ENCODE measurements around the gene FARS2.

Gene FARS2

GRCh38 chr6:5493806-5494205 is 232.5 kb downstream of the FARS2 start:
- ChIA-PET CTCF (interaction anchor here (0.6 kb wide), 1 partner anchor 492 kb away, joined by 6 read pairs; no protein-coding TSS in a partner anchor), POLR2A (no interaction called here)
- no peak for TF ChIP-seq LEF1 (IDR thresholded peaks at IDR 0.05; ENCODE audit: borderline replicate concordance)
- TF ChIP-seq SP1 (IDR thresholded peaks at IDR 0.05) = no peak
- TF ChIP-seq ZNF384 (IDR thresholded peaks at IDR 0.05) = no peak
- no peak for TF ChIP-seq HDGF (IDR thresholded peaks at IDR 0.05; ENCODE audit: borderline replicate concordance)
- no peak for TF ChIP-seq TARDBP (IDR thresholded peaks at IDR 0.05)
- TF ChIP-seq BHLHE40 (IDR thresholded peaks at IDR 0.05; ENCODE audit: borderline replicate concordance) = no peak
- TF ChIP-seq PKNOX1 (IDR thresholded peaks at IDR 0.05) = no peak
- no peak for DNase-seq (ENCODE audit: extremely low spot score)

- TF ChIP-seq NFRKB (IDR thresholded peaks at IDR 0.05) (no peak), SUZ12 (IDR thresholded peaks at IDR 0.05) (no peak), SP1 (IDR thresholded peaks at IDR 0.05) (no peak), ELF4 (IDR thresholded peaks at IDR 0.05) (no peak), CTBP1 (IDR thresholded peaks at IDR 0.05; ENCODE audit: borderline replicate concordance) (no peak), ARNT (IDR thresholded peaks at IDR 0.05) (no peak), FOXK2 (IDR thresholded peaks at IDR 0.05) (no peak), L3MBTL2 (conservative IDR thresholded peaks at IDR 0.05) (no peak), HDGF (IDR thresholded peaks at IDR 0.05; ENCODE audit: borderline replicate concordance) (no peak), LEF1 (IDR thresholded peaks at IDR 0.05; ENCODE audit: borderline replicate concordance) (no peak), FOXM1 (IDR thresholded peaks at IDR 0.05; ENCODE audit: borderline replicate concordance) (no peak), FOXA1 (IDR thresholded peaks at IDR 0.05) (no peak), BHLHE40 (IDR thresholded peaks at IDR 0.05; ENCODE audit: borderline replicate concordance) (no peak), TARDBP (IDR thresholded peaks at IDR 0.05) (no peak), ZNF384 (IDR thresholded peaks at IDR 0.05) (no peak), PKNOX1 (IDR thresholded peaks at IDR 0.05) (no peak)
- no peak for DNase-seq (ENCODE audit: extremely low spot score)
- POLR2A ChIA-PET = no interaction called here
- CTCF ChIA-PET = interaction anchor here (0.6 kb wide), 1 partner anchor 1261 kb away, joined by 3 read pairs; no protein-coding TSS in a partner anchor
Observed at GRCh38 chr6:5497896-5498578, 236.7 kb downstream of the FARS2 start.

GRCh38 chr6:5498579-5498899 is 237.2 kb downstream of the FARS2 start:
- TF ChIP-seq L3MBTL2 (conservative IDR thresholded peaks at IDR 0.05) (no peak), CTBP1 (IDR thresholded peaks at IDR 0.05; ENCODE audit: borderline replicate concordance) (no peak), ELF4 (IDR thresholded peaks at IDR 0.05) (no peak), TARDBP (IDR thresholded peaks at IDR 0.05) (no peak), SP1 (IDR thresholded peaks at IDR 0.05) (no peak), ARNT (IDR thresholded peaks at IDR 0.05) (no peak), BHLHE40 (IDR thresholded peaks at IDR 0.05; ENCODE audit: borderline replicate concordance) (no peak), ZNF384 (IDR thresholded peaks at IDR 0.05) (no peak), FOXA1 (IDR thresholded peaks at IDR 0.05) (no peak), SUZ12 (IDR thresholded peaks at IDR 0.05) (no peak), FOXM1 (IDR thresholded peaks at IDR 0.05; ENCODE audit: borderline replicate concordance) (no peak), HDGF (IDR thresholded peaks at IDR 0.05; ENCODE audit: borderline replicate concordance) (no peak), PKNOX1 (IDR thresholded peaks at IDR 0.05) (no peak), NFRKB (IDR thresholded peaks at IDR 0.05) (no peak), FOXK2 (IDR thresholded peaks at IDR 0.05) (no peak), LEF1 (IDR thresholded peaks at IDR 0.05; ENCODE audit: borderline replicate concordance) (no peak)
- POLR2A ChIA-PET = no interaction called here
- CTCF ChIA-PET = no interaction called here
- no peak for DNase-seq (ENCODE audit: extremely low spot score)

DNA sequence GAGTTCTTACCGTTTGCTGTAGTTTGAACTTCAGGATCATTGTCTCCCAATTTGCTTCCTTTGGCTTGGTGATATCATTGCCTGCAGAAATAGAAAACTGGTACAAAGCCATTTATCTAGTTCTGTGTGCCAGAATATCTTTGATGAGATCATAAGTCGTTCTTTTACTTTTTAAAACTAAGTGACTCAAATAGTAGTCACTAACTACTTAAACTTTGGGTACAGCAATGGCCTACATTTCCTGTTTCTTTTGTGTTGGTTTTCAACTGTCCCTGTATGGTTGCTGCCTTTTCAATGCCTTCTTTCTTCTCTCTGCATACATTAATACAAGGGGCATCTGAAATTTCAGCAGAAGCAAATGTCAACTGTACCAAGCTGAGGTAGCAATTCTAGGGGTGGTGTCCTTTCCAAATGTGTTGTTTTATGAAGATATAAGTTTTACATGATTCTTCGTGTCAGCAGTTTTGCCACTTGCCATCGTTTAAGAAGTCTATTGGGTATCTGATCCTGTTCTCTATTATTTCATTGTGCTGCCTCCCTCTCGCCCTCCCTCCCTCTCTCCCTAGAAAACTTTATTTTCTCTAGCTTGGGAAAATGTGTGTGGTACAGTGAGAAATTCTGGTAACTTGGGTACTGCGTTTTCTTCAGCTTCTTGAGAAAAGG is 238.5 kb downstream of the FARS2 start:
- no peak for DNase-seq (ENCODE audit: extremely low spot score)
- POLR2A ChIA-PET = no interaction called here
- no peak for TF ChIP-seq SUZ12 (IDR thresholded peaks at IDR 0.05)
- TF ChIP-seq ARNT (IDR thresholded peaks at IDR 0.05) = no peak
- no peak for TF ChIP-seq FOXA1 (IDR thresholded peaks at IDR 0.05)
- TF ChIP-seq CTBP1 (IDR thresholded peaks at IDR 0.05; ENCODE audit: borderline replicate concordance) = no peak
- TF ChIP-seq SP1 (IDR thresholded peaks at IDR 0.05) = no peak
- no peak for TF ChIP-seq ELF4 (IDR thresholded peaks at IDR 0.05)
- no peak for TF ChIP-seq HDGF (IDR thresholded peaks at IDR 0.05; ENCODE audit: borderline replicate concordance)
- no peak for TF ChIP-seq NFRKB (IDR thresholded peaks at IDR 0.05)
- TF ChIP-seq TARDBP (IDR thresholded peaks at IDR 0.05) = no peak
- TF ChIP-seq BHLHE40 (IDR thresholded peaks at IDR 0.05; ENCODE audit: borderline replicate concordance) = no peak
- TF ChIP-seq ZNF384 (IDR thresholded peaks at IDR 0.05) = no peak
- no peak for TF ChIP-seq L3MBTL2 (conservative IDR thresholded peaks at IDR 0.05)
- no peak for TF ChIP-seq FOXM1 (IDR thresholded peaks at IDR 0.05; ENCODE audit: borderline replicate concordance)
- no peak for TF ChIP-seq PKNOX1 (IDR thresholded peaks at IDR 0.05)
- no peak for TF ChIP-seq FOXK2 (IDR thresholded peaks at IDR 0.05)
- no peak for TF ChIP-seq LEF1 (IDR thresholded peaks at IDR 0.05; ENCODE audit: borderline replicate concordance)
- CTCF ChIA-PET = no interaction called here

DNA sequence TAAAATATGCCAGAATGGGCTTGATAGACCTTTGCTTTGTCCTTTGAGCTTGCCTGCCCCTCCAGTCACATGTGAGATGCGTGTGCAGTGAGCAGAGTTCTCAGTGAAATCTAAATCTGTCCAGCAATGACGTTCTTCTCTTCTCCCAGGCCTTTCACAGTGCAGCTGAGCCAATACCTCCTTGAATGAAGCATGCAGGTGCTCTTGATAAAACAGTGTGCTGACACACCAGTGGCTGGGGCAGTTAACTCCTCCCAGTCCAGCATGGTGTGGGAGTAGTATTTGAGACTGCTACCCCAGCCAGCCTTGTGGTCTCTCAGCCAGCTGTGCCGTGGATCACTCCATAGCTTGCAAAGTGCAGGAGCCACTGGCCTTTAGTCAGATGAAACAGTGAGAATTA is 240.5 kb downstream of the FARS2 start:
- DNase-seq (ENCODE audit: extremely low spot score) = no peak
- CTCF ChIA-PET = no interaction called here
- POLR2A ChIA-PET = no interaction called here
- TF ChIP-seq FOXM1 (IDR thresholded peaks at IDR 0.05; ENCODE audit: borderline replicate concordance) = no peak
- TF ChIP-seq ZNF384 (IDR thresholded peaks at IDR 0.05) = no peak
- TF ChIP-seq NFRKB (IDR thresholded peaks at IDR 0.05) = no peak
- no peak for TF ChIP-seq L3MBTL2 (conservative IDR thresholded peaks at IDR 0.05)
- no peak for TF ChIP-seq SP1 (IDR thresholded peaks at IDR 0.05)
- TF ChIP-seq ELF4 (IDR thresholded peaks at IDR 0.05) = no peak
- TF ChIP-seq LEF1 (IDR thresholded peaks at IDR 0.05; ENCODE audit: borderline replicate concordance) = no peak
- no peak for TF ChIP-seq HDGF (IDR thresholded peaks at IDR 0.05; ENCODE audit: borderline replicate concordance)
- TF ChIP-seq CTBP1 (IDR thresholded peaks at IDR 0.05; ENCODE audit: borderline replicate concordance) = no peak
